Ovary (tissue), 9 donors: ENCODE data around the gene PFN2. TPM values are rescaled to one million over a fixed set of nuclear protein-coding genes. Genes with fewer than 3 reads are reported as not detected.
"Not testable (repeated sequence)": the region's sequence is repeated elsewhere in the genome, so short reads cannot be mapped to it uniquely, and the experiment has no call there.

Experiments
- DNase-seq, 5 donors: peaks; one replicate each; pipeline ENCODE4 v3.0.0-alpha.2; 2019 to 2020
- H3K27ac ChIP-seq, 2 donors: fragments of 200-600 bp; one replicate each; pipeline versions ENCODE4 v1.5.1 to v1.8.0; 2019 to 2022
- H3K27me3 ChIP-seq: fragments of 200-600 bp; one replicate; pipeline ENCODE4 v1.8.0; 2022
- H3K36me3 ChIP-seq: fragments of 200-600 bp; sonication (generic); one replicate; pipeline ENCODE4 v1.5.1; 2019
- H3K4me1 ChIP-seq: one replicate; pipeline ENCODE4 v1.8.1; 2013; ENCODE audit warnings: mild to moderate bottlenecking, moderate library complexity; ENCODE audit not compliant: insufficient read depth
- H3K4me3 ChIP-seq: fragments of 200-600 bp; sonication (generic); one replicate; pipeline ENCODE4 v1.5.1; 2017
- H3K9me3 ChIP-seq, 2 donors: fragments of 200-600 bp in 1 of 2; sonication (generic) in 1 of 2; one replicate each; pipeline versions ENCODE4 v1.5.1 to v1.8.1; 2013 to 2019; ENCODE audit warnings: mild to moderate bottlenecking in 1 of 2, moderate library complexity in 1 of 2
- EP300 ChIP-seq: sonication (generic); formaldehyde crosslinking; IDR thresholded peaks from one replicate; pipeline ENCODE4 v1.6.1; 2017; ENCODE audit warnings: antibody characterized with exemption
- POLR2A ChIP-seq: fragments of 450-650 bp; IDR thresholded peaks from one replicate; pipeline ENCODE4 v1.6.1; 2017; ENCODE audit warnings: antibody characterized with exemption, mild to moderate bottlenecking, moderate library complexity
- WGBS, 3 donors: extraction: QIAGEN DNeasy Blood & Tissue Kit in 1 of 3; methylation state at CpG; one replicate each; pipeline versions ENCODE4 v1.1.5 to v1.1.7; 2013 to 2017; 5-methylcytosine and 5-hydroxymethylcytosine counted together
- intact Hi-C, 4 donors: fragments of 100-400 bp; cut with DNase I; formaldehyde crosslinking; loops; one replicate each; pipeline versions ENCODE4 v1.11.0 to v1.15.1; 2022 to 2023
- polyA plus RNA-seq, 2 donors: library from polyadenylated mRNA; stranded (reverse); fragments of 200-250 nt in 1 of 2; fragments of 350-450 nt in 1 of 2; fragmentation: Illumina TruSeq in 1 of 2; extraction: RNeasy Lipid Tissue Mini Kit (QIAGEN cat#74804) in 1 of 2; gene quantifications; one replicate each; pipeline ENCODE4 v1.2.3, GENCODE V29; 2013 to 2014
- total RNA-seq, 7 donors: library from RNA; depleted of rRNA in 2 of 7; stranded (reverse); fragments of >200 nt in 2 of 7; fragmentation: NEBNext Ultra II Directional in 3 of 7; extraction: Animal tissue kit (Norgen Biotek cat#: 25700) in 3 of 7; gene quantifications; one replicate each; pipeline versions ENCODE4 v1.1.0 to v1.2.4, GENCODE V29; 2016 to 2023
- TF ChIP-seq, protein P1 (sequence below), 3 donors: fragments of 450-650 bp in 2 of 3; fragments of 200-600 bp in 1 of 3; IDR thresholded peaks; one replicate each; pipeline versions ENCODE4 v1.5.1 to v1.8.0; 2016 to 2022; ENCODE audit warnings: antibody characterized with exemption in 3 of 3, mild to moderate bottlenecking in 1 of 3
- donor health status: DM: no; HTN: no; CAD: no; lungs with moderate emphysema.
- donor health status: DM: no; HTN: no; CAD: no.
- donor health status: Bipolar disorder and iron deficiency.
- donor health status: DM: yes; HTN: yes; CAD: no.
- donor health status: DM: no; HTN: no; CAD: no.
- donor health status: DM: yes; HTN: yes; CAD: no.

The PFN2 gene
- total and polyA plus RNA-seq, 9 donors, result 48.3 to 175 (median 88.9) TPM

DNA sequence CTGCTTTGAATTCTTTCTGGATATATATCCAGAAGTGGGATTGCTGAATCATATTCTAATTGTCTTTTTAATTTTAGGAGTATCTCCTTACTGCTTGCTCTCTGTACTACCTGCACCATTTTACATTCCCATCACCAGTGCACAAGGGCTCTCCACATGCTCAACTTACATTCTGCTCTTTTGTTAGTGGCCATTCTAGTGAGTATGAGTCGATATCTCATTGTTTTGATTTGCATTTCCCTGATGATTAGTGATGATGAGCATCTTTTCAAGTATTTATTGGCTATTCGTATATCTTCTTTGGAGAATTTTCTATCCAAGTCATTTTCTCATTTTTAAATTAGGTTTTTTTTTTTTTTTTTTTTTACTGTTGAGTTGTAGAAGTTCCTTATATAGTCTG lies 29.5 kb downstream of the PFN2 start:
- Histone ChIP-seq H3K27me3 (no peaks in the 10 kb centered on the region), H3K9me3 (no peaks in the 10 kb centered on the region), H3K4me1 (no peaks in the 10 kb centered on the region), H3K4me3 (no peak overlapping the region), H3K36me3 (no peaks in the 10 kb centered on the region), H3K27ac (no peak overlapping the region)
- 94 to 98% (median 96%) methylated on average over 2 of the region's 2 CpGs for WGBS, 3 donors
- no peak for DNase-seq
- intact Hi-C loops, result no loop called here
- no peak for TF ChIP-seq EP300

DNA sequence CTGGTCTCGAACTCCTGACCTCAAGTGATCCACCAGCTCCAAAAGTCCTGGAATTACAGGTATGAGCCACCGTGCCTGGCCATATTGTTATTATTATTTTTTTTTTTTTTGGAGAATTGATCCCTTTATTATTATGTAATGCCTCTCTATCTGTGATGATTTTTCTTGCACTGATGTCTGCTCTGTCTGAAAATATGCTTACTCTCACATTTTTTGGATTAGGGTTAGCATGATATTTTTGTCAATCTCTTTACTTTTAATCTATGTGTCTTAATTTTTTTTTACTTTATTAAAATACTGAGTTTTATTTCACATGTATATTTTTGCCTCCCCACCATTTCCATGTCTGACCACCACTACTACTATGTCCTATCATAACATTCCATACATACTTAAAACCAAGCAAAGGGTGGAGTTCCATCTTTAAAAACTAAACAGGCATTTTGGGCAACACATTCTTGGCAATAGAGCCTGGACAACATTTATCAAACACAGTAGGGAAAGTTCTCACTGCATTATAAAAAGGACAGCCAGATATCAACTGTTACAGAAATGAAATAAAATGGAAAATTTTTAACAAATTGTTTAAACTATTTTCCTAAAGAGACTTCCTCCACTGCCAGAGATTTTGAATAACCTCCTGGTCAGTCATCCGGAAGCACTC lies 32.2 kb downstream of the PFN2 start:
- intact Hi-C loops, result not testable (repeated sequence)

DNA sequence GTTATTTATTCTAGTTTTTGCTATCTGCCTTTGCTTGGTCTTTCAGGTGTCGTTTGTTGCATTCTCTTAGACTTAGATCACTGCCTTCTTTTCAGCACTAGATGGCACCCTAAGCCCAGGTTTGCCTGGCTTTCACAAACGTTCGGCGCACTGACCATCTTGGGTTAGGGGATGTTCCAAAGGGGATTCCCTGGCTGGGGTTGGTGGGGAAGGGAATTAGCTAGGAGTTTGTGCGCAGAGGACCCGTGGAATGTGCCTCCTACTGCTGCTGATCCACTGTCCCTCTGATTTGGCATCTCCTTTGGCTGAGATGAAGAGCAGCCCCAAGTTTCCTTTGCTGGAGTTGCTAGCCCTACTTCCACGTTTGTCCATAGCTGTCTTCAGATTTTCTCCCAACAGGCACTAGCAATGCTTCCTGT lies 33.9 kb downstream of the PFN2 start:
- TF ChIP-seq EP300, result no peak
- TF ChIP-seq, protein P1, sequence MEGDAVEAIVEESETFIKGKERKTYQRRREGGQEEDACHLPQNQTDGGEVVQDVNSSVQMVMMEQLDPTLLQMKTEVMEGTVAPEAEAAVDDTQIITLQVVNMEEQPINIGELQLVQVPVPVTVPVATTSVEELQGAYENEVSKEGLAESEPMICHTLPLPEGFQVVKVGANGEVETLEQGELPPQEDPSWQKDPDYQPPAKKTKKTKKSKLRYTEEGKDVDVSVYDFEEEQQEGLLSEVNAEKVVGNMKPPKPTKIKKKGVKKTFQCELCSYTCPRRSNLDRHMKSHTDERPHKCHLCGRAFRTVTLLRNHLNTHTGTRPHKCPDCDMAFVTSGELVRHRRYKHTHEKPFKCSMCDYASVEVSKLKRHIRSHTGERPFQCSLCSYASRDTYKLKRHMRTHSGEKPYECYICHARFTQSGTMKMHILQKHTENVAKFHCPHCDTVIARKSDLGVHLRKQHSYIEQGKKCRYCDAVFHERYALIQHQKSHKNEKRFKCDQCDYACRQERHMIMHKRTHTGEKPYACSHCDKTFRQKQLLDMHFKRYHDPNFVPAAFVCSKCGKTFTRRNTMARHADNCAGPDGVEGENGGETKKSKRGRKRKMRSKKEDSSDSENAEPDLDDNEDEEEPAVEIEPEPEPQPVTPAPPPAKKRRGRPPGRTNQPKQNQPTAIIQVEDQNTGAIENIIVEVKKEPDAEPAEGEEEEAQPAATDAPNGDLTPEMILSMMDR (IDR thresholded peaks at IDR 0.05), result no peak
- no peak for TF ChIP-seq POLR2A
- no peaks in the 10 kb centered on the region for H3K4me1 ChIP-seq
- H3K9me3 ChIP-seq, result no peaks in the 10 kb centered on the region
- intact Hi-C loops, result no loop called here
- no peaks in the 10 kb centered on the region for H3K27me3 ChIP-seq
- DNase-seq, result no peak
- no peak overlapping the region for H3K27ac ChIP-seq
- WGBS, 3 donors, result 46 to 55% (median 55%) methylated on average over 7 of the region's 7 CpGs
- H3K4me3 ChIP-seq, result no peak overlapping the region
- no peaks in the 10 kb centered on the region for H3K36me3 ChIP-seq

More for the DNA sequence above, 32.2 kb downstream of the PFN2 start:
- WGBS, 3 donors, result 79 to 92% (median 84%) methylated on average over 3 of the region's 3 CpGs
- not testable (repeated sequence) for DNase-seq, H3K36me3 ChIP-seq, H3K27me3 ChIP-seq, H3K4me3 ChIP-seq, H3K27ac ChIP-seq, H3K9me3 ChIP-seq, H3K4me1 ChIP-seq

DNA sequence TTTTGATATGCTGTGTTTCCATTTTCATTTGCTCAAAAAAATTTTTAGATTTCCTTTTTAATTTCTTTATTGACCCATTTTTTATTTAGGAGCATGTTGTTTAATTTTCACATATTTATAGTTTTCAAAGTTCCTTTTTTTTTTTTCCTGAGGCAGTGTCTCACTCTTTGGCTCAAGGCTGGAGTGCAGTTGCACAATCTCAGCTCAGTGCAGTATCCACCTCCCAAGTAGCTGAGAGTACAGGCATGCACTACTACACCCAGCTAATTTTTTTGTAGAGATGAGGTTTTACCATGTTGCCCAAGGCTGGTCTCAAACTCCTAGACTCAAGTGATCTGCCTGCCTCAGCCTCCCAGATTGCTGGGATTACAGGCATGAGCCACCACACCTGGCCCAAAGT lies 36.2 kb downstream of the PFN2 start:
- H3K27ac ChIP-seq, result no peak overlapping the region
- H3K27me3 ChIP-seq, result no peaks in the 10 kb centered on the region
- intact Hi-C loops, result no loop called here
- TF ChIP-seq, protein P1 (IDR thresholded peaks at IDR 0.05), result no peak
- H3K36me3 ChIP-seq, result no peaks in the 10 kb centered on the region
- peak in 1 of 5 donors; percentile 61 for DNase-seq
- no peaks in the 10 kb centered on the region for H3K9me3 ChIP-seq
- H3K4me3 ChIP-seq, result no peak overlapping the region
- no peaks in the 10 kb centered on the region for H3K4me1 ChIP-seq

DNA sequence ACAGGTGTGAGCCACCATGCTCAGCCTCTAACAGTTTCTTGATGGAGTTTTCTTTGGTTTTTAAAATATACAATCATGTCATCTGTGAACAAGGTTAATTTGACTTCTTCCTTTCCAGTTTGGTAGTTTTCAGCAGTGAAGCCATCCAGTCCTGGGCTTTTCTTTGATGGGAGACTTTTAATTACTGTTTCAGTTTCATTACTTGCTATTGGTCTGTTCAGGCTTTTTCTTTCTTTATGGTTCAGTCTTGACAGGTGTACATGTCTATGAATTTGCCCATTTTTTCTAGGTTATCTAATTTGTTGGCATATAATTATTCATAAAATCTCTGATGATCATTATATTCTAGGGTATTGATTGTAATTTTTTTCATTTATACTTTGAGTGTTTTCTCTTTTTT lies 36.8 kb downstream of the PFN2 start:
- TF ChIP-seq EP300, result no peak
- TF ChIP-seq POLR2A, result no peak
- TF ChIP-seq, protein P1 (IDR thresholded peaks at IDR 0.05), result no peak
- no peak overlapping the region for H3K27ac ChIP-seq
- intact Hi-C loops, result no loop called here
- H3K4me3 ChIP-seq, result no peak overlapping the region
- no peaks in the 10 kb centered on the region for H3K27me3 ChIP-seq
- no peak for DNase-seq
- no peaks in the 10 kb centered on the region for H3K4me1 ChIP-seq
- H3K36me3 ChIP-seq, result no peaks in the 10 kb centered on the region
- H3K9me3 ChIP-seq, result no peaks in the 10 kb centered on the region
